ENCODE results near the gene HMOX1. TPM values are rescaled to one million over a fixed set of nuclear protein-coding genes. Genes with fewer than 3 reads are reported as not detected.

HMOX1 gene
- total RNA-seq, 1 donor from 2014 or later: 26.8 TPM

GRCh38 chr22:35335468-35335867 is 45.4 kb upstream of the HMOX1 start:
- TF ChIP-seq POLR2AphosphoS5 (IDR thresholded peaks at IDR 0.05; ENCODE audit: insufficient read depth in 1 of 2, low read depth in 1 of 2): no peak
- TF ChIP-seq CTCF (IDR thresholded peaks at IDR 0.05): no peak
- no peak for TF ChIP-seq POLR2A (IDR thresholded peaks at IDR 0.05)
- H3K4me3 ChIP-seq: no peak overlapping the region
- peaks cover under 1% of the 10 kb centered on the region for H3K4me1 ChIP-seq
- H3K9me3 ChIP-seq: no peaks in the 10 kb centered on the region
- peaks cover 0 to 99% of the 10 kb centered on the region in 2 donors for H3K36me3 ChIP-seq
- no peak for DNase-seq (ENCODE audit: extremely low spot score in 2 of 2)
- intact Hi-C loops (cut with DNase I): no loop called here
- no peaks in the 10 kb centered on the region for H3K27me3 ChIP-seq
- H3K27ac ChIP-seq: no peak overlapping the region

GRCh38 chr22:35335936-35336781 is 44.7 kb upstream of the HMOX1 start:
- Histone ChIP-seq H3K4me1 (no peaks in the 10 kb centered on the region), H3K4me3 (no peak overlapping the region), H3K36me3 (peaks cover 0 to 99% of the 10 kb centered on the region in 2 donors), H3K9me3 (no peaks in the 10 kb centered on the region), H3K27me3 (no peaks in the 10 kb centered on the region), H3K27ac (no peak overlapping the region)
- DNase-seq (ENCODE audit: extremely low spot score in 2 of 2): no peak
- intact Hi-C loops (cut with DNase I): no loop called here
- TF ChIP-seq CTCF (IDR thresholded peaks at IDR 0.05): no peak
- no peak for TF ChIP-seq POLR2A (IDR thresholded peaks at IDR 0.05)
- no peak for TF ChIP-seq POLR2AphosphoS5 (IDR thresholded peaks at IDR 0.05; ENCODE audit: insufficient read depth in 1 of 2, low read depth in 1 of 2)

DNA sequence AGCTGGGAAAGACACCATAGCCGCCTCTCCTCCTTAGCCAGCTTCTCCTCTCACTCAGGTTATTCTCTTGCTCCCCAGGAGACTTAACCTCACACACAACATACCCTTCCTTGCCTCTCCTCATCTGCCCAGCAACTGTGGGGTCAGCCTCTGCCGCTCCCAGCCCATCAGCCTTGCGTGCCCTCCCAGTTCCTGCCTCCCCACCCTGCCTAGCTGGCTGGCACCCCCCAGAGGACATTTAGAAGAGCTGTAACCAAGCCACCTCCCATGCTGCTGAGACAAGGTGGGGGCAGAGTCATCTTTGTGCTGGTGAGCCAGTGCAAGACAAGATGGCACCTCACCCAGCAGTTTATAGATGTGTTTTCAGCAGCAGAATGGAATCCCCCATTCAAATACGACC is 43.0 kb upstream of the HMOX1 start:
- Histone ChIP-seq H3K27me3 (no peaks in the 10 kb centered on the region), H3K9me3 (no peaks in the 10 kb centered on the region), H3K4me3 (no peak overlapping the region), H3K27ac (no peak overlapping the region), H3K4me1 (no peaks in the 10 kb centered on the region), H3K36me3 (peaks cover 0 to 97% of the 10 kb centered on the region in 2 donors)
- DNase-seq (ENCODE audit: extremely low spot score in 2 of 2): no peak
- TF ChIP-seq CTCF (IDR thresholded peaks at IDR 0.05) (no peak), POLR2A (IDR thresholded peaks at IDR 0.05) (no peak), POLR2AphosphoS5 (IDR thresholded peaks at IDR 0.05; ENCODE audit: insufficient read depth in 1 of 2, low read depth in 1 of 2) (no peak)
- intact Hi-C loops (cut with DNase I): no loop called here

DNA sequence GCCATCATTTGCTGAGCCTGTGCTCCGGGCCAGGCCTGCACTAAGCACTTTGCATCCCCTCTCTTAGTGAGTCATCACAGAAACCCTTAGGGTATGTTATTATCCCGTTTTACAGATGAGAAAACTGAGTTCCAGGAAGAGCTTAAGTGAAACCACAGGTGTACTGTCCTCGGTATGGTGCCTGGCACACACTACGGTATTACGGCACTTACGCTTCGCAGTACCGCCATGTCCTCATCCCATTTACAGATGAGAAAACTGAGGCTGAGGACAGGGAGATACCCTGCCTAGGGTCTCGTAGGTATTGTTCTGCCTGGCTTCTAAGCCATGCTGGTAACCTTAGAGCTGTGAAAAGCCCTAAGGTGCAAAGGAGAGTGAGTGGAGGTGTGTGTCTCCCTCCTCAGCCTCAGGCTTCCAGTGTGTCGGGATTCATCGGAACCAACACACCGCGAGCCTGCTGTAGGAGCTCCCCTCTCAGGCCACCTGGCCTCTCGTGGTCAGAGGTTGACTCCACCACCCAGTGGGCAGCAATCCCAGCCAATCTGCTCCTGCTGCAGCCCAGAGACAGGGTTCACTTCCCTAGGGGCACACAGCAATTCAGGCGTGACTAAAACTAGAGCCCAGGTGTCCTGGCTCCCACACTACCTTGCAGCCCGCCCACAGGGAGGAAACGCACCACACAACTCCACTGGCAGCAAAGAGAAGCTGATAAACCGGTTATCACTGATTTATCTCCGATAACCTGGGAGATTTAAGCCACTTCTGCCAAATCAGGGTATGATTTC is 39.6 kb upstream of the HMOX1 start:
- no peak for DNase-seq (ENCODE audit: extremely low spot score in 2 of 2)
- Histone ChIP-seq H3K27ac (no peak overlapping the region), H3K4me3 (no peak overlapping the region), H3K9me3 (no peaks in the 10 kb centered on the region), H3K4me1 (no peaks in the 10 kb centered on the region), H3K36me3 (peaks cover 0 to 86% of the 10 kb centered on the region in 2 donors), H3K27me3 (no peaks in the 10 kb centered on the region)
- intact Hi-C loops (cut with DNase I): no loop called here
- no peak for TF ChIP-seq POLR2AphosphoS5 (IDR thresholded peaks at IDR 0.05; ENCODE audit: insufficient read depth in 1 of 2, low read depth in 1 of 2)

- no peak overlapping the region for H3K27ac ChIP-seq
- no peak for DNase-seq (ENCODE audit: extremely low spot score in 2 of 2)
- no peaks in the 10 kb centered on the region for H3K4me1 ChIP-seq
- no peak for TF ChIP-seq POLR2A (IDR thresholded peaks at IDR 0.05)
- TF ChIP-seq POLR2AphosphoS5 (IDR thresholded peaks at IDR 0.05; ENCODE audit: insufficient read depth in 1 of 2, low read depth in 1 of 2): no peak
- no peak for TF ChIP-seq CTCF (IDR thresholded peaks at IDR 0.05)
- peaks cover 0 to 85% of the 10 kb centered on the region in 2 donors for H3K36me3 ChIP-seq
- H3K4me3 ChIP-seq: no peak overlapping the region
- H3K27me3 ChIP-seq: no peaks in the 10 kb centered on the region
- intact Hi-C loops (cut with DNase I): no loop called here
- H3K9me3 ChIP-seq: no peaks in the 10 kb centered on the region
These were observed 38.5 kb upstream of the HMOX1 start for GRCh38 chr22:35342390-35342789.

Measured in vagina (tissue), 2 donors.